GM18498 (cell line): ENCODE measurements around the gene NUTM2G.
"Not testable (repeated sequence)": the region's sequence is repeated elsewhere in the genome, so short reads cannot be mapped to it uniquely, and the experiment has no call there.

Source experiments
- ATAC-seq: cut with Tn5 transposase; IDR thresholded peaks from one replicate; pipeline ENCODE4 v1.9.1; 2021; ENCODE audit warnings: mild to moderate bottlenecking, moderate library complexity; ENCODE audit not compliant: unreplicated experiment

NUTM2G gene

DNA sequence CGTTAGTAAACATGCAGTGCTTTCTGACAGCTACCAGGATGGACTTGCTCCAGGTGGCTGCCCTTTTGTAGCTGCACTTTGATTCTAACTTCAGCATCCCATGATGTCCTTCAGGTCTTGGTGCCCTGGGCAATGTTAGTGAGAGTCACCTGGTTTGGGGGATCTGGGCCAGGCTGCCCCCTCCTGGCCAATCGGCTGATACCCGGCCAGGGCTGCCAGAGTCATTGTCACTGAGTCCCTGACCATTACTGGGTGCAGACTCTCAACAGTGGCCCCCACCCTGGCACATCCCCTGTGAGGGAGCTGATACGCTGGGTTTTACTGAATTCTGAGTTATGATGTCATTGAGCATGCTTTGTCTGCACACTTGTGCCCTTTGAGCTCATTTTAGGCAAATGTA lies 13.5 kb downstream of the NUTM2G start:
- not testable (repeated sequence) for ATAC-seq

DNA sequence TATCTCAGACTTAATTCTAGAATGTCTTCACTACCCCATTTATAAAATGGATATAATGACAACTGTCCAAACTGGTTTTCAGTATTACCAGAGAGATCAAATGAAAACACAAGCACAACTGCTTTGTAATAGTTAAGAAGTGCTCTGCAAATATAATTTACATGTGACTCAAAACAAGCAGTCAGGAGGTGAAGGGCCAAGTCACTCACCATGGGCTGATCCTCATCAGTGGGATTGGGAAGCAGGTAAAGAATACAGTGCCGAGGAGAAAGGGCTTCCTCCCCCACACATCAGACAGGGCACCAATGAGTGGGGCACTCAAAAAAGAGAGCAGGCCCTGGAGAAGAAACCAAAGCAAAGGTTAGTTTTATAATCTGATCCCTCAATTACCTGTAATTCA lies 20.7 kb downstream of the NUTM2G start:
- not testable (repeated sequence) for ATAC-seq

DNA sequence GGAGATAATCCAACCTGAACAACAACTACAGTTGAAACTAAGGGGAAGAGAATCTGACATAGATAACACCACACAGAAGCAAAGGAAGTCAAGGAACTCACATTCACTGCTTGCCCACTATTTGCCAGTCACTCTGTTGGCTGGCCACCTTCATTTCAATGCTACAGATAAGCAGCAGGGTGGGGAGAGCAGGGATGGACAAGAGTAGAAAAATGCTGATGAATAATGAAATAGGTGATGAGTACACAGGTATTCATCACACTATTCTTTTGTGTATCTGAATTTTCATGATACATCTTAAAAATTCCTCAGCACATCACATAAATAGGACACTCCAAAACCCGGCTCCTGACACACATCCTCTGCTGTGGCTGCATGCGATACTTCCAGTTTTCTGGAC lies 21.9 kb downstream of the NUTM2G start:
- not testable (repeated sequence) for ATAC-seq

DNA sequence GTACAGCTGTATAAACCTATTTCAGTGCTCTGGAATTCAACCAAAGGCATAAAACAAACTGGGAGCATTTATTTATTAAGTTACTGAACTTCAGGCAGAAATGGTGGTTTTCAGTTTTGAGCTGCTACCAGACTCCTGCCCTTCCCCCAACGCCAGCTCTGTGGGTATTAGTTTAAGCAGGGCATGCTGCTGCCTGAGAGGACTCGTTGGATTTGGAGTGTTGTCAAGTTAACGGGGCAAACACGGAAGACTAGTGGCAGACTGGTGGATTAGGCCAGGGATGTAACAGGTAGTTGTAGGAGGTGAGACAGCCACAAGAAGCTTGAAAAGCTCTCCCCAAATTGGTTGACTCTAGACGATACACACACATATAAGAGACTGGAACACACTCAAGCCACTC lies 38.9 kb downstream of the NUTM2G start:
- ATAC-seq, result not testable (repeated sequence)

DNA sequence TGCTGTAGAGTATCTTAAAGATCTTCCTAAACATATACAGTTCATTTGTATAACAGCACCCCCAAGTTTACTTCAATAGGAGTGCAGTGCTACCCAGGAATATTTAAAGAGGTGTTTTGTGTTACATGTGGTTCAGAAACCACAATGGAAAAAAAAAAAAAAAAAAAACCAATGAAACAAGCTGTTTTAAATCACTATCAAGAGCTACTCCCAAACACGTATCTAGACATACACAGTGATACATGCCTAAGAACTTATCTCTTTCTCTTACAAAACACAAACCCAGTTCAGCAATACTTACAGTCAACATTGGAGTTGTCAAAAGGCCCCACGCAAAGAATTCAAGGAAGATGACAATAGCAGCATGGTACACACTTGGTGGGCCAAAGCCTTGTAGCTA lies 43.9 kb downstream of the NUTM2G start:
- ATAC-seq, result not testable (repeated sequence)

DNA sequence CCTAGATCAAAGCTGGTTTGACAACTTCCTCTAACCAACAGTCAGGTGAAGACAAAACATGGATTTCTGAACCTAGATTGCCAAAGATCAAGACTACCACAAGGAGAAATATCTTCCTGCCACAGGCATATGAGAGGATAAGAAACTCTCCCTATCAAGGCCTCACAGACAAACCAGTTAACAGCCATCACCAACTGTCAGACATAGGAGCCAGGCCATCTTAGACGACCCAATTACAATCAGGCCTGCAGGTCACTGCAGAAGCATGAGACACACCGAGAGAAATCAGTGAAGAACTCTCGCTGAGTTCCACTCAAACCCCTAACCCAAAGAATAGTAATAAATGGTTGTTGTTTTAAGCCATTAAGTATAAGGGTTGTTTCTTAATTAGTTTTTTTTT lies 45.4 kb downstream of the NUTM2G start:
- ATAC-seq, result not testable (repeated sequence)

DNA sequence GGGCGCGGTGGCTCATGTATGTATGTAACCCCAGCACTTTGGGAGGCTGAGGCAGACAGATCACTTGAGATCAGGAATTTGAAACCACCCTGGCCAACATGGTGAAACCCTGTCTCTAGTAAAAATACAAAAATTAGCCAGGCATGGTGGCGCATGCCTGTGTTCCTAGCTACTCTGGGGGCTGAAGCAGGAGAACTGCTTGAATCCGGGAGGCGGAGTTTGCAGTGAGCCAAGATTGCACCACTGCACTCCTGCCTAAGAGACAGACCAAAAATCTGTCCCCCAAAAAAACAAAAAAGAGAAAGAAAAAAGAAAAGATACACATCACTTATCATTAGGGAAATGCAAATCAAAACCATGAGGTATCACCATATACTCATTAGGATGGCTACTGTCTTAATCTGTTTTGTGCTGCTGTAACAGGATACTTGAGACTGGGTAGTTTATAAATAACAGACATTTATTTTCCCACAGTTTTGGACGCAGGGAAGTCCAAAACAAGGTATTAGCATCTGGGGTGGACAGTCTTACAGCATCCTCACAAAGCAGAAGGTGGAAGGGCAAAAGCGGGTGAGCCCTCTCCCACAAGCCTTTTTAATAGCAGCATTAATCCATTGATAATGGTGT lies 55.0 kb downstream of the NUTM2G start:
- ATAC-seq, result not testable (repeated sequence)

DNA sequence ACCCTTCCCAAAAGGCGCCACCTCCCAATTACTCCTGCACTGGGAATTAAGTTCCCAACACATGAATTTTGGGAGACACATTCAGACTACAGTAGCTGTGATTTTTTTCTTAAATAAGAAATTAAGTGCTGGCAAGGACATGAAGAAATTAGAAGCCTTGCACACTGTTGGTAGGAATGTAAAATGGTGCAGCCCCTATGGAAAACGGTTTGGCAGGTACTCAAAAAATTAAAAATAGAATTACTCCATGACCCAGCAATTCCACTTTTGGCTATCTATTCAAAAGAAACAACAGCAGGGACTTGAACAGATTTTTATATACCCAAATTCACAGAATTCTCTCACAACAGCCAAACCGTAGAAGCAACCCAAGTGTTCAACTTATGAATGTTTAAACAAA lies 55.5 kb downstream of the NUTM2G start:
- not testable (repeated sequence) for ATAC-seq

DNA sequence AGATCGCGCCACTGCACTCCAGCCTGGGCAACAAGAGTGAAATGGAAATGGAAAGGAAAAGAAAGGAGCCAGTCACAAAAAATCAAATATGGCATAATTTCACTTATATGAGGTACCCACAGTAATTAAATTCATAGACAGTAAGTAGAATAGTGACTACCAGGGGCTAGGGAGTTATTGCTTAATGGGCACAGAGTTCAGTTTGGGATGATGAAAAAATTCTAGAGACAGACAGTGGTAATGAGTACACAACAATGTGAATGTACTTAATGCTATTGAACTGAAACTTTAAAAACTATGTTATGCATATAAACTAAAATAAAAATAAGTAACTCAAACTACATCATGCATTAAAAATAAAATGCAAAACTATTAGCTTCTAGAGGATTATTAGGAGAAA lies 56.2 kb downstream of the NUTM2G start:
- not testable (repeated sequence) for ATAC-seq
